Measurements from ENCODE around the gene MEX3A.

MEX3A gene

DNA sequence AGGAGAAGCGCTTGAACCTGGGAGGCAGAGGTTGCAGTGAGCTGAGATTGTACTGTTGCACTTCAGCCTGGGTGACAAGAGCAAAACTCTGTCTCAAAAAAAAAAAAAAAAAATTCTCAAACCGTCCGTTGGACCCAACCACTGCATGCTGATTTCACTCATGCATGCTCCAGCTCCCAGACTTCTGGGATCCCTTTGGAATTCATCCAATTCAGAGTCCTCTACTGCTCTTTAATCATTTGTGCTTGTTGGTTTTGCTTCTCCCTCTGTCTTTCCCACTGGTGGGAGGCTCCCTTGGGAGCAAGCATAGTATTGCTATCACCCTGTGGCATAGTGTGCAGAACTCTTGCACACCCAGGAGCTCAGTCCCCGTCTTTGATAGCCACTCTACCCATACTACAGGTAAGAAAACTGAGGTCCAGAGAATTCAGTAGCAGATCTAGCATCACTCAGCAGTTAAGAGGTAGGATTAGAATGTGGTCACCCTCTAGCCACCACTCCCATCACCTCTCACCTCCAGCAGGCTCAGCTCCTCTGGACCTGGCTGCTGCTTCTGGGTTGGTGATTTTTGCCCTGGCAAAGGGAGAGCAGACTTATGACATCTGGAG is 29.2 kb upstream of the MEX3A start:
- peaks cover 50% of the 10 kb centered on the region for H3K27me3 ChIP-seq
- no peak overlapping the region for H3K9ac ChIP-seq
- H3K9me3 ChIP-seq = no peaks in the 10 kb centered on the region
- H3K4me2 ChIP-seq = no peak overlapping the region
- H3K4me3 ChIP-seq = no peak overlapping the region
- H3K27ac ChIP-seq = no peak overlapping the region
- peaks cover 19% of the 10 kb centered on the region for H3K4me1 ChIP-seq
- H4K20me1 ChIP-seq = peaks cover 42% of the 10 kb centered on the region
- H3K36me3 ChIP-seq = no peaks in the 10 kb centered on the region
- TF ChIP-seq Cebpa-rat (IDR thresholded peaks at IDR 0.05) = no peak

DNA sequence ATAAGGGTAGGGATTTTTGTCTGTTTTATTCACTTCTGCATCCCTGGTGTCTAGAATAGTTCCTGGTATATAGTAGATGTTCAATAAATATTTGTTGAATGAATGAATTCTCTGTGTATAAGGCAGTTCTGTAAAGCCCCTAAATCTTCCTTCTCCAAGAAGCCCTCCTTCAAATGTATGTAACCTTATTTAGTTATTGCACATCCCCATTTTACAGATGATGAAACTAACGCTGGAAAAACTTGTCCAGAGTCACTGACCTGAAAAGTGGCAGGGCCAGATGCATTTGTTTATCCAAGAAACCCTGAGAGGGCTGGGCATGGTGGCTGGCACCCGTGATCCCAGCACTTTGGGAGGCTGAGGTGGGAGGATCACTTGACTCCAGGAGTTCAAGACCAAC is 28.0 kb upstream of the MEX3A start:
- Histone ChIP-seq H3K9me3 (no peaks in the 10 kb centered on the region), H3K9ac (no peak overlapping the region), H3K36me3 (no peaks in the 10 kb centered on the region), H4K20me1 (peaks cover 35% of the 10 kb centered on the region), H3K4me2 (no peak overlapping the region), H3K4me3 (no peak overlapping the region), H3K27ac (no peak overlapping the region), H3K27me3 (peaks cover 38% of the 10 kb centered on the region), H3K4me1 (peaks cover 23% of the 10 kb centered on the region)
- no peak for TF ChIP-seq Cebpa-rat (IDR thresholded peaks at IDR 0.05)

DNA sequence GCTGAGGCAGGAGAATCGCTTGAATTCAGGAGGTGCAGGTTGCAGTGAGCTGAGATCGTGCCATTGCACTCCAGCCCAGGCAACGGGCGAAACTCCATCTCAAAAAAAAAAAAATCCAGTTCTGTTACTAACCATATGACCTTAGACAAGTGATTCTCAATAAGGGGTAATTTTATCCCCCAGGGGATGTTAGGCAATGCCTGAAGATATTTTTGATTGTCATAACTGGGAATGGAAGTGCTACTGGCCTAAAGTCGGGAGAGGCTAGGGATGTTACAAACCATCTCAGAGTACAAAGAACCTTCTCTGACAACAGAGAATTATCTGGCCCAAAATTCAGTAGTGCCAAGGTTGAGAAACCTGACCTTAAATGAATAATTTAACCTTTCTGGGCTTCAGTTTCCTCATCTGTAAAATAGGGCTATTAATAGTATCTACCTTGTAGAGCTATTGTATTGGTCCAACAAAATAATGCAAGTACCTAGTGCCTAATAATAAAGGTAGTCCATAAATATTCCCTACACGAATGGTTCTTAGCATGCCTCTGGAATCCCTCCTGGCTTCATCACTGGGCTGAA is 26.5 kb upstream of the MEX3A start:
- Histone ChIP-seq H3K27me3 (peaks cover 23% of the 10 kb centered on the region), H3K27ac (no peak overlapping the region), H4K20me1 (peaks cover 20% of the 10 kb centered on the region), H3K4me2 (no peak overlapping the region), H3K36me3 (no peaks in the 10 kb centered on the region), H3K4me1 (peaks cover 32% of the 10 kb centered on the region), H3K4me3 (no peak overlapping the region), H3K9me3 (no peaks in the 10 kb centered on the region), H3K9ac (no peak overlapping the region)
- TF ChIP-seq Cebpa-rat (IDR thresholded peaks at IDR 0.05) = no peak

DNA sequence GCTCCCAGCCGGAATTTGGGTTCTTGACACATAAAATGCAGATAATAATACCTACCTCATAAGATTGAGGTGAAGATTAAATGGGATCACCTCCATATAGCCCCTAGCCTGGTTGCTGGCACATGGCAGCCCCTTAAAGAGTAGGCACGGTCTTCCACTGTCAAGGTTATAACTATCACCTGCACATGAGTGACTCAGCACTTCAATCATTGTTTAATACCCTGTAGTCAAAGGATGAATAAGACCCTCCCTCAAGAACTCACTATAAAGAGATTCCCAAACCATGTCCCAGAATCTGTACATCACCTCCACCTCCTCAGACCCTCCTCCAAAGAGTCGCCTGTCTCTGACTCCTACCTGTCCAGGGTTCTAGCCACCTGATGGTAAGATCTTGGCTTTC is 25.8 kb upstream of the MEX3A start:
- Histone ChIP-seq H3K27ac (no peak overlapping the region), H3K4me3 (no peak overlapping the region), H3K9me3 (no peaks in the 10 kb centered on the region), H3K27me3 (peaks cover 16% of the 10 kb centered on the region), H3K4me2 (no peak overlapping the region), H3K4me1 (peaks cover 39% of the 10 kb centered on the region), H4K20me1 (peaks cover 13% of the 10 kb centered on the region; the same call in 1 of the 2 replicates), H3K9ac (no peak overlapping the region), H3K36me3 (no peaks in the 10 kb centered on the region)
- no peak for TF ChIP-seq Cebpa-rat (IDR thresholded peaks at IDR 0.05)

DNA sequence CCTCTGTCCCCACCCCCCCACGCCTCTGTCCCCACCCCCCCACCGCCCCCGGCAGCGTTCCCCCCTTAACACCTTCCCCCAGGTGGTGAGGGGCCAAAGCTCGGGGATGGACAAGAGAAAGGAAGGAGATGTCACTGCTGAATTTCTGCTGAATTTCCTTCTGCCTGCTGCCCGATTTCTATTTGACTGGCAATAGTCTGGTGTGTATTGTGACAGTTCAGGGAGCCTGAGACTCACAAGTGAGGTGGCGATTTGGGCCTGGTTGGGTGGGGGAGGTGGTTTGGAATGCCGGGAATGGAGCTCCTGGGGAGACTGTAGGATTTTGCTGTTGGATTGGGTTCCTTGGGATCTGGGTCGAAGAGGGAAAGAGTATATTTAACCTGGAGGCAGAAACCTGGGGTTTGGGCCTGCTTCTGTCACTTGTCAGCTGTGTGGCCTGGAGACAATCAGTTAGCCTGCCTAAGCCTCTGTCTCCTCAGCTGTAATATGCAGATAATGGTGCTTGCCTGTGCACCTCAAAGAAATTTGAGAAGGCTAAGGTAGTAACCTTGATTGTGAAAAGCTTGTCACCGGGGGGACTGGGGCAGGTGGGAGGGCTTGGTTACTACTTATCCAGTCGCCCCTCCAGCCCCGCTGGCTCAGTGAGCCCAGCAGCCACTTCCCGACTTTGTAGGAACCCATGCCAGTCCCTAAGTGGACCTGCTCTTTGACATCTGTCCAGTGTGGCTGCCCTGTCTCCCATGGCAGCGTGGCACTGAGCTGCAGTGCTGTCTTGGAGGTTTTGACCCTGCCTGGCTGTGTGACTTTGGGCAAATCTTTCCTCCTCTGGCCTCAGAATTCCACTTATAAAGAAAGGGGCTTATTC is 24.6 kb upstream of the MEX3A start:
- peak overlapping the region; percentile 90; the same call in 1 of the 2 replicates for H3K4me2 ChIP-seq

DNA sequence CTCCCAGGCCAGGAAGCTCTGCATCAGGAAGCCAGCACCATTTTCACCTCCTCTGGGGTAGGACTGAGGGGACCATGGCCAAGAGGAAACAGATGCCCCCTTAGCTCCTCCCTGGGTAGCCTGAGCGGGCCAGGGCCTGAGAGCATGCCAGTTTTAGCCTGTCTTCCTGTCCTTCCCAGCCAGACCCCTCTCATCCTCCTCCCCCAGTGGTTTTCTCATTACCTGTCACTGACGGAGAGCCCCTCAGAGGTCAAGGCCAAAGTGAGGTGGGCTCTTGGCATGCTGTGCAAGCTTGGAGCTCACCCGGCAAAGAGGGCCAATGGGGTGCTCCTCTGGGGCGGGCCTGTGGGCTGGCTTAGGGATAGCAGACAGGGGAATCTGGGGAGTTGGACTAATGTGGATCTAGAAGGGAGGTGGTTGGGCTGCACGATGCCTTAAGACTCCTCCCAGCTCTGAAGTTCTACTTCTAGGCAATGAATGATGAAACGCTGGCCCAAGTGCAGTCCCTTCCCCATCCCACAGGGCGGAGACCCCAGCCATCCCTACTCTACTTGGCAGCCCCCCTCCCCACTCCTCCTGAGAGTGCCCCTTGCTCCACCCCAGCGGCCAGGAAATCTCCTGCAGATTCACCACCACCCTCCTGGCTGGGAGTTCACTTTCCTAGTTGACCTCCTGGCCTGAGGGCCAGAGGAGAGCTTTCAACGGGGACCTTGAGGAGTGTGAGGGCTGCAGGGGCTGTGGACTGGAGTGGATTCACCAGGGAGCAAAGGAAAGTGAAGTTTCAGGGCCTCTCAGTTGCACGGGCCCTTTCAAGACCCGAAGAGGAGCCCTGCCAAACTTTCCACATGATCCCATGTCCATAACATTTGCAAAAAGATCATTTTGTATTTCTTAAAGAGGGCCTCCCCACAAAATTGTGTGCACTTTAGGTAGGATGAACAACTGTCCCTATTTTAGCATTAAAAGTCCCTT is 22.9 kb upstream of the MEX3A start:
- H3K9ac ChIP-seq = peak overlapping the region; percentile 70
- no peaks in the 10 kb centered on the region for H3K9me3 ChIP-seq
- H3K27ac ChIP-seq = peak overlapping the region; percentile 66; the same call in 1 of the 2 replicates
- peak overlapping the region; percentile 66 for H3K4me3 ChIP-seq
- peaks cover 11% of the 10 kb centered on the region for H4K20me1 ChIP-seq
- H3K4me1 ChIP-seq = peaks cover 54% of the 10 kb centered on the region
- TF ChIP-seq Cebpa-rat (IDR thresholded peaks at IDR 0.05) = no peak
- no peaks in the 10 kb centered on the region for H3K36me3 ChIP-seq
- H3K4me2 ChIP-seq = peak overlapping the region; percentile 90
- H3K27me3 ChIP-seq = no peaks in the 10 kb centered on the region

More for the DNA sequence above, 24.6 kb upstream of the MEX3A start:
- Histone ChIP-seq H3K36me3 (no peaks in the 10 kb centered on the region), H3K27me3 (peaks cover 4% of the 10 kb centered on the region), H4K20me1 (peaks cover 4% of the 10 kb centered on the region; the same call in 1 of the 2 replicates), H3K4me3 (no peak overlapping the region), H3K9me3 (no peaks in the 10 kb centered on the region), H3K4me1 (peaks cover 51% of the 10 kb centered on the region), H3K27ac (no peak overlapping the region), H3K9ac (no peak overlapping the region)
- TF ChIP-seq Cebpa-rat (IDR thresholded peaks at IDR 0.05) = no peak

DNA sequence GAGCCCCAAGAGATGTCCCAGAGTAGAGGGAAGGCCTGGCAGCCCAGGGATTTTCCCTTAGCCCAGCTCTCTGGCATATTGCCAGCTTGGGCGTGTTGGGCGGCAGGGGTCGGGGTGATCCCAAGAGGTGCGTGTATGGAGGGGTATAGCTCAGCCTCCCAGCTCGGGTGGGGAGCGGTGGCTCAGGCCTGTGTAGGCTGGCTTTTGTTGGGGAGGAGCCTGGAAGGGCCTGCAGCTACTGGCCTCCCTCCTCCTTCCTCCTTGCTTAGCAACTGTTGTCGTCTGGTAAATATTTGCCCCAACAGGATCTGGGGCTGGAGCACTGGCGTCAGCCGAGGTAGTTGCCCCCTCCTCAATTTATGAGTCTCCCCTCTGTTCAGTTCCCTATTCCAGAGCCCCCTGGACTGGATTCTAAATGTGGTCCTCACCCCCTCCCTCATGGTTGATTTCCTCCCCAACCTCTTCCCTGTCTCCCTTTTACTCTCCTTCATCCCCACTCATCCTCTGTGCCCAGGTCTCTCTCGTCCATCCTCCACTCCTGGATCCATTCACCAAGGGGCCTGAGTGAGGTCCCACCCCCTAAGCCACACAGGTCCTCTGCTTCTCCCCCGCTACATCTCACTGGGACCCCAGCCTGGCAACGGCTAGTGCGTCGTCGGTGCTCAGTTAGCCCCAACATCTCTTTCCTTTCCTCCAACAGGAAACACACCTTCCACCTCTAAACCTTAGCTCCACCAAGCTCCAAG is 22.0 kb upstream of the MEX3A start:
- Histone ChIP-seq H3K36me3 (no peaks in the 10 kb centered on the region), H3K4me3 (no peak overlapping the region), H3K9ac (no peak overlapping the region), H3K9me3 (no peaks in the 10 kb centered on the region), H4K20me1 (peaks cover 18% of the 10 kb centered on the region), H3K27me3 (0 out of 2 replicates have a peak, but pooled peaks cover 3% of the 10 kb centered on the region), H3K4me1 (peaks cover 54% of the 10 kb centered on the region), H3K4me2 (peak overlapping the region; percentile 90), H3K27ac (no peak overlapping the region)
- TF ChIP-seq Cebpa-rat (IDR thresholded peaks at IDR 0.05) = no peak

DNA sequence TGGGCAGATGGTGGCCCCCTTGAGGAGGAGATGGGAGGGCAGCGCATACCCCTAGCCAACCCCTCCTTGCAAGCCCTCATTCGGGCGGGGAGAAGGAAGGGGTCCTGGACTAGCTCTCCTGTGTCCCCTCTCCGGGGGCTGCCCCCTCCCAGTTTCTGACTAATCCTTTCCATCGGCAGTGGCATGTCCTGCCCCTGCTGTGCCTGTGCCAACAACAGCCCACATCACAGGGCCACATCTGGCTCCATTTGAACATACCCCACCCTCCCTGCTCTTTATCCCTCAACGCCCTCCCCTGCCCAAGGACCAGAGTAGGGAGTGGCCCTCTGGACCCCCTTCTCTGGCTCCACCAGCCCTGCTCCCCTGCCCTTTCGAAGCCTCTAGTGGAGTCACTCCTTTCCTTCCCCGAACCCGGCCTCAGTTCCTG is 21.3 kb upstream of the MEX3A start:
- Histone ChIP-seq H3K27me3 (peaks cover 10% of the 10 kb centered on the region; the same call in 1 of the 2 replicates), H3K4me3 (no peak overlapping the region), H4K20me1 (peaks cover 22% of the 10 kb centered on the region), H3K4me1 (peaks cover 54% of the 10 kb centered on the region), H3K9me3 (no peaks in the 10 kb centered on the region), H3K4me2 (peak overlapping the region; percentile 90), H3K27ac (no peak overlapping the region), H3K9ac (no peak overlapping the region), H3K36me3 (no peaks in the 10 kb centered on the region)
- TF ChIP-seq Cebpa-rat (IDR thresholded peaks at IDR 0.05) = no peak
